H1 (cell line): ENCODE measurements around the gene ATOH8. TPM values are rescaled to one million over a fixed set of nuclear protein-coding genes. Genes with fewer than 3 reads are reported as not detected.

Experiments
- CTCF ChIA-PET: fragments of 300-600 bp; sonication (Branson Sonifier 250); formaldehyde crosslinking; loops from one replicate; lab custom pipeline; 2021; ENCODE audit not compliant: partially characterized antibody; lab: Charles Lee
- POLR2A ChIA-PET: fragments of 300-600 bp; sonication (Branson Sonifier 250); formaldehyde crosslinking; loops from one replicate; lab custom pipeline; 2021; ENCODE audit warnings: inconsistent platforms; ENCODE audit not compliant: partially characterized antibody; lab: Charles Lee
- DNase-seq, 2 experiments: peaks; one replicate each; pipeline versions ENCODE4 v3.0.0 to v3.0.0-alpha.2; 2010 to 2022; ENCODE audit warnings: low spot score in 2 of 2, low read depth in 1 of 2, mixed read lengths in 1 of 2
- FAIRE-seq: peaks from 2 replicates; lab custom pipeline; 2011; peaks lifted over from hg19 to GRCh38; lab: Jason Lieb, UNC
- H2AFZ ChIP-seq: 2 replicates; pipeline ENCODE4 v1.8.1; 2012; ENCODE audit warnings: low read length, inconsistent platforms
- H2AK5ac ChIP-seq: 2 replicates; pipeline ENCODE4 v1.6.1; 2013; ENCODE audit warnings: low read depth, low read length
- H2BK120ac ChIP-seq: replicated peaks from 2 replicates; pipeline ENCODE3; 2013; ENCODE audit warnings: low read depth, low read length, inconsistent platforms
- H2BK12ac ChIP-seq: 2 replicates; pipeline ENCODE4 v1.6.1; 2013; ENCODE audit warnings: low read depth, low read length
- H2BK15ac ChIP-seq: 2 replicates; pipeline ENCODE4 v1.6.1; 2013; ENCODE audit warnings: low read length
- H2BK20ac ChIP-seq: 2 replicates; pipeline ENCODE4 v1.6.1; 2013; ENCODE audit warnings: low read length
- H2BK5ac ChIP-seq: 2 replicates; pipeline ENCODE4 v1.6.1; 2013; ENCODE audit warnings: low read depth, low read length
- H3K14ac ChIP-seq: 2 replicates; pipeline ENCODE4 v1.6.1; 2013; ENCODE audit warnings: inconsistent platforms; ENCODE audit not compliant: insufficient read length
- H3K18ac ChIP-seq: 2 replicates; pipeline ENCODE4 v1.6.1; 2013; ENCODE audit warnings: low read length; ENCODE audit errors: extremely low read depth
- H3K23ac ChIP-seq: 2 replicates; pipeline ENCODE4 v1.6.1; 2013; ENCODE audit warnings: inconsistent platforms; ENCODE audit not compliant: insufficient read length
- H3K23me2 ChIP-seq: 2 replicates; pipeline ENCODE4 v1.6.1; 2013; ENCODE audit warnings: low read depth, low read length
- H3K27ac ChIP-seq: 2 replicates; pipeline ENCODE4 v1.6.1; 2011; ENCODE audit warnings: low read depth, low read length, inconsistent platforms
- H3K27me3 ChIP-seq, 4 experiments: replicated peaks in 1 of 4; 1 replicate in 1 of 4; 2 replicates in 3 of 4; pipeline versions ENCODE4 v1.6.1 to v1.8.1; 2011 to 2013; ENCODE audit warnings: low read length in 3 of 4, mild to moderate bottlenecking in 3 of 4, inconsistent platforms in 2 of 4, mixed read lengths in 2 of 4, moderate library complexity in 1 of 4; ENCODE audit not compliant: control insufficient read depth in 3 of 4, insufficient read depth in 3 of 4; ENCODE audit errors: extremely low read depth in 1 of 4
- H3K36me3 ChIP-seq, 4 experiments: 2 replicates each; pipeline versions ENCODE4 v1.6.1 to v1.8.1; 2011 to 2013; ENCODE audit warnings: mild to moderate bottlenecking in 4 of 4, low read length in 3 of 4, moderate library complexity in 2 of 4, control low read depth in 1 of 4, inconsistent platforms in 1 of 4; ENCODE audit not compliant: insufficient read depth in 4 of 4, control insufficient read depth in 2 of 4
- H3K4ac ChIP-seq: replicated peaks from 2 replicates; pipeline ENCODE3; 2013; ENCODE audit warnings: low read length, low read depth, mixed read lengths, inconsistent platforms; ENCODE audit not compliant: insufficient read length
- H3K4me1 ChIP-seq, 4 experiments: replicated peaks in 1 of 4; 1 replicate in 1 of 4; 2 replicates in 3 of 4; pipeline versions ENCODE4 v1.6.1 to v1.8.1; 2011 to 2013; ENCODE audit warnings: low read length in 3 of 4, inconsistent platforms in 2 of 4, mixed read lengths in 1 of 4; ENCODE audit not compliant: insufficient read depth in 4 of 4, control insufficient read depth in 3 of 4
- H3K4me2 ChIP-seq, 2 experiments: 2 replicates each; pipeline versions ENCODE4 v1.6.1 to v1.8.1; 2011 to 2013; ENCODE audit warnings: low read depth in 2 of 2, low read length in 2 of 2, control low read depth in 1 of 2, inconsistent platforms in 1 of 2, mild to moderate bottlenecking in 1 of 2; ENCODE audit not compliant: insufficient read depth in 1 of 2
- H3K4me3 ChIP-seq, 4 experiments: fragments of 200-600, 300-600 bp in 1 of 4; sonication (generic), shearing (Covaris generic), sonication (Bioruptor Twin) in 1 of 4; 2 replicates each; pipeline versions ENCODE4 v1.5.1 to v1.8.1; 2011 to 2016; ENCODE audit warnings: low read length in 4 of 4, low read depth in 3 of 4, control low read depth in 2 of 4, inconsistent platforms in 2 of 4, mild to moderate bottlenecking in 2 of 4, mixed read lengths in 1 of 4, moderate library complexity in 1 of 4; ENCODE audit not compliant: insufficient read depth in 2 of 4; ENCODE audit errors: extremely low read depth in 1 of 4
- H3K56ac ChIP-seq: replicated peaks from 2 replicates; pipeline ENCODE3; 2013; ENCODE audit warnings: low read depth, mild to moderate bottlenecking, mixed read lengths, low read length, inconsistent platforms; ENCODE audit not compliant: insufficient read length
- H3K79me1 ChIP-seq: 2 replicates; pipeline ENCODE4 v1.6.1; 2013; ENCODE audit warnings: low read depth, low read length, control low read depth
- H3K79me2 ChIP-seq, 2 experiments: 2 replicates each; pipeline versions ENCODE4 v1.6.1 to v1.8.1; 2012 to 2013; ENCODE audit warnings: low read length in 2 of 2, mild to moderate bottlenecking in 2 of 2, inconsistent platforms in 1 of 2; ENCODE audit not compliant: insufficient read depth in 2 of 2, control insufficient read depth in 1 of 2
- H3K9ac ChIP-seq, 4 experiments: replicated peaks in 1 of 4; 1 replicate in 1 of 4; 2 replicates in 3 of 4; pipeline versions ENCODE4 v1.6.1 to v1.8.1; 2011 to 2013; ENCODE audit warnings: low read depth in 3 of 4, low read length in 3 of 4, control low read depth in 2 of 4, mild to moderate bottlenecking in 2 of 4, moderate library complexity in 2 of 4, inconsistent platforms in 1 of 4; ENCODE audit errors: extremely low read depth in 1 of 4
- H3K9me3 ChIP-seq, 2 experiments: 2 replicates each; pipeline versions ENCODE4 v1.6.1 to v1.8.1; 2012 to 2013; ENCODE audit warnings: mild to moderate bottlenecking in 2 of 2, moderate library complexity in 2 of 2, control low read depth in 1 of 2, inconsistent platforms in 1 of 2, low read depth in 1 of 2, low read length in 1 of 2, mixed read lengths in 1 of 2; ENCODE audit not compliant: insufficient read depth in 2 of 2
- H4K20me1 ChIP-seq, 2 experiments: replicated peaks in 1 of 2; 2 replicates each; pipeline versions ENCODE3 to v1.8.1; 2011 to 2013; ENCODE audit warnings: inconsistent platforms in 2 of 2, low read length in 2 of 2, mild to moderate bottlenecking in 1 of 2; ENCODE audit not compliant: insufficient read depth in 2 of 2, control insufficient read depth in 1 of 2
- H4K5ac ChIP-seq: 2 replicates; pipeline ENCODE4 v1.6.1; 2013; ENCODE audit warnings: low read length, low read depth, mixed read lengths, inconsistent platforms; ENCODE audit not compliant: insufficient read length
- H4K8ac ChIP-seq: 2 replicates; pipeline ENCODE4 v1.8.0; 2013; ENCODE audit warnings: mild to moderate bottlenecking, moderate library complexity, low read length, inconsistent platforms; ENCODE audit not compliant: insufficient read depth; ENCODE audit errors: extremely low read depth
- H4K91ac ChIP-seq: replicated peaks from 2 replicates; pipeline ENCODE3; 2013; ENCODE audit warnings: low read length, mixed read lengths, inconsistent platforms; ENCODE audit not compliant: insufficient read length
- EZH2 ChIP-seq: fragments of 200-600 bp; sonication (generic); IDR thresholded peaks from 2 replicates; pipeline ENCODE4 v1.7.1; 2012; ENCODE audit warnings: low read depth, mild to moderate bottlenecking, moderate library complexity, low read length, inconsistent platforms; ENCODE audit not compliant: severe bottlenecking
- HDAC6 ChIP-seq: IDR thresholded peaks from one replicate; pipeline ENCODE4 v1.7.1; 2012; ENCODE audit warnings: low read depth, mild to moderate bottlenecking, inconsistent platforms, low read length, moderate library complexity
- KDM5A ChIP-seq: fragments of 200-600 bp; IDR thresholded peaks from 2 replicates; pipeline ENCODE4 v1.7.1; 2012; ENCODE audit warnings: mild to moderate bottlenecking, low read length, inconsistent platforms, mixed read lengths
- NRF1 ChIP-seq: IDR thresholded peaks from 2 replicates; pipeline ENCODE4 v1.6.1; 2011; ENCODE audit warnings: mild to moderate bottlenecking, low read depth, low read length, improper control_type of control experiment
- SP2 ChIP-seq: IDR thresholded peaks from 2 replicates; pipeline ENCODE4 v1.6.1; 2012; ENCODE audit warnings: mild to moderate bottlenecking, low read length, inconsistent platforms
- SP4 ChIP-seq: IDR thresholded peaks from 2 replicates; pipeline ENCODE4 v1.6.1; 2012; ENCODE audit warnings: low read length, inconsistent platforms
- ZNF274 ChIP-seq: IDR thresholded peaks from 2 replicates; pipeline ENCODE4 v1.7.0; 2012; ENCODE audit warnings: low read length, borderline replicate concordance; ENCODE audit errors: extremely low read depth
- WGBS, 2 experiments: shearing (Covaris generic) in 1 of 2; methylation state at CpG; one replicate each; pipeline versions ENCODE4 v1.1.6 to v1.1.7; 2013 to 2015; ENCODE audit warnings: low lambda C conversion rate in 2 of 2, mixed read lengths in 2 of 2, inconsistent platforms in 1 of 2, low coverage in 1 of 2, missing lambda C conversion rate in 1 of 2; ENCODE audit not compliant: insufficient replicate concordance in 2 of 2, insufficient coverage in 1 of 2, insufficient read length in 1 of 2; ENCODE audit errors: extremely low coverage in 1 of 2, missing lambda C conversion rate in 1 of 2; 5-methylcytosine and 5-hydroxymethylcytosine counted together
- polyA plus RNA-seq, 7 experiments: library from polyadenylated mRNA; depleted of rRNA in 3 of 7; stranded (reverse) in 5 of 7; unstranded in 2 of 7; fragments of >200 nt in 5 of 7; fragments of 200-250 nt in 2 of 7; gene quantifications; 1 replicate in 5 of 7; 2 replicates in 1 of 7; 4 replicates in 1 of 7; pipeline versions ENCODE4 v1.2.1 to v1.2.3, GENCODE V29; 2011 to 2013; ENCODE audit warnings: missing spikeins in 2 of 7, mixed read lengths in 2 of 7
- total RNA-seq: library from RNA; stranded (reverse); fragmentation: NEBNext Ultra II Directional; extraction: Animal tissue kit (Norgen Biotek cat#: 25700); gene quantifications from 2 replicates; pipeline ENCODE4 v1.2.1, GENCODE V29; 2021

Gene ATOH8
- total and polyA plus RNA-seq, 2 of the 8 experiments (the other 6 are each of a cell fraction or from before 2014, with no cell fraction given): 0.50 to 0.53 TPM

- FAIRE-seq: no peak
- POLR2A ChIA-PET: no interaction called here
Measured at GRCh38 chr2:85727798-85728197, 26.0 kb upstream of the ATOH8 start.

More at GRCh38 chr2:85727798-85728197, 26.0 kb upstream of the ATOH8 start:
- Histone ChIP-seq H3K9me3 (no peaks in the 10 kb centered on the region), H4K20me1 (no peaks in the 10 kb centered on the region), H2BK120ac (no peak overlapping the region), H3K23ac (no peak overlapping the region), H2AFZ (no peak overlapping the region), H3K4me1 (no peaks in the 10 kb centered on the region)
- TF ChIP-seq ZNF274: no peak
- no peak for TF ChIP-seq HDAC6
- TF ChIP-seq KDM5A: no peak
- TF ChIP-seq NRF1: no peak
- TF ChIP-seq SP4: no peak
- TF ChIP-seq SP2: no peak
- no peak for TF ChIP-seq EZH2
- TF ChIP-seq, all 59 proteins: peak for 0
- 0 out of 2 replicates have a peak overlapping the region, but pooled peaks have one; percentile 72 for H2BK15ac ChIP-seq
- H3K14ac ChIP-seq: no peak overlapping the region
- no peak overlapping the region for H3K9ac ChIP-seq
- H3K27ac ChIP-seq: no peak overlapping the region
- no peak overlapping the region for H2BK5ac ChIP-seq
- H3K4me3 ChIP-seq: no peak overlapping the region
- H2AK5ac ChIP-seq: no peak overlapping the region
- no peaks in the 10 kb centered on the region for H3K79me1 ChIP-seq
- 89% methylated on average over 9 of the region's 10 CpGs; no CpG with 5 or more reads in 1 of the 2 experiments for WGBS, 2 experiments
- no peaks in the 10 kb centered on the region for H3K23me2 ChIP-seq
- no peaks in the 10 kb centered on the region for H3K36me3 ChIP-seq
- H4K91ac ChIP-seq: no peak overlapping the region
- no peak overlapping the region for H4K5ac ChIP-seq
- no peak overlapping the region; the same call in 1 of the 2 replicates for H4K8ac ChIP-seq
- H3K27me3 ChIP-seq: no peaks in the 10 kb centered on the region
- H2BK12ac ChIP-seq: no peak overlapping the region
- no peaks in the 10 kb centered on the region for H3K79me2 ChIP-seq
- H3K4ac ChIP-seq: no peak overlapping the region
- no peak overlapping the region for H3K4me2 ChIP-seq
- DNase-seq: no peak
- no peak overlapping the region for H3K56ac ChIP-seq
- no peak overlapping the region for H3K18ac ChIP-seq
- CTCF ChIA-PET: interaction anchor here (0.9 to 2.2 kb wide), 3 partner anchors 22 to 75 kb away, joined by 4 to 10 read pairs (median 5); no protein-coding TSS in a partner anchor
- no peak overlapping the region for H2BK20ac ChIP-seq
